WTC11 (cell line): Measurements from ENCODE around the gene UGT1A3. TPM values are rescaled to one million over a fixed set of nuclear protein-coding genes. Genes with fewer than 3 reads are reported as not detected.

Experiments
- ATAC-seq: fragments of 200-7000 bp; cut with Tn5 transposase; 2 replicates; pipeline ENCODE4 v1.10.0; 2021; ENCODE audit warnings: mild to moderate bottlenecking, moderate library complexity
- CTCF ChIA-PET: fragments of 300-600 bp; sonication (Branson Sonifier 250); formaldehyde crosslinking; loops from one replicate; lab custom pipeline; 2021; ENCODE audit warnings: antibody characterized with exemption; lab: Charles Lee
- POLR2A ChIA-PET: fragments of 350-600 bp; sonication (Branson Sonifier 250); formaldehyde crosslinking; loops from one replicate; lab custom pipeline; 2021; ENCODE audit warnings: antibody characterized with exemption; lab: Charles Lee
- DNase-seq: peaks from one replicate; pipeline ENCODE4 v3.0.0; 2021; ENCODE audit warnings: low spot score
- H3K27ac Mint-ChIP-seq: 2 replicates; pipeline ENCODE4 v1.8.0; 2021; ENCODE audit warnings: mixed read lengths
- H3K27me3 Mint-ChIP-seq: 2 replicates; pipeline ENCODE4 v1.8.0; 2021; ENCODE audit warnings: low read depth, mild to moderate bottlenecking, moderate library complexity, mixed read lengths
- H3K36me3 Mint-ChIP-seq: 2 replicates; pipeline ENCODE4 v1.8.0; 2021; ENCODE audit warnings: mixed read lengths
- H3K4me1 Mint-ChIP-seq: 2 replicates; pipeline ENCODE4 v1.8.0; 2022; ENCODE audit warnings: mixed read lengths
- H3K4me3 Mint-ChIP-seq: 2 replicates; pipeline ENCODE4 v1.8.0; 2021; ENCODE audit warnings: mild to moderate bottlenecking, moderate library complexity, mixed read lengths
- H3K9me3 Mint-ChIP-seq: 2 replicates; pipeline ENCODE4 v1.8.0; 2021; ENCODE audit warnings: mixed read lengths
- ATF1 ChIP-seq: sonication (generic); formaldehyde crosslinking; IDR thresholded peaks from 2 replicates; pipeline ENCODE4 v1.8.1; 2023; ENCODE audit warnings: mild to moderate bottlenecking, moderate library complexity, missing genetic modification reagents
- ATF2 ChIP-seq: sonication (generic); formaldehyde crosslinking; IDR thresholded peaks from 2 replicates; pipeline ENCODE4 v1.8.1; 2022; ENCODE audit warnings: low read depth, missing genetic modification reagents, borderline replicate concordance
- CBFB ChIP-seq: sonication (generic); formaldehyde crosslinking; IDR thresholded peaks from 2 replicates; pipeline ENCODE4 v1.8.1; 2022; ENCODE audit warnings: mild to moderate bottlenecking, low read depth, missing genetic modification reagents
- E2F5 ChIP-seq: sonication (generic); formaldehyde crosslinking; IDR thresholded peaks from 2 replicates; pipeline ENCODE4 v1.8.1; 2022; ENCODE audit warnings: mild to moderate bottlenecking, moderate library complexity, missing genetic modification reagents
- FOXK1 ChIP-seq: sonication (generic); formaldehyde crosslinking; IDR thresholded peaks from 2 replicates; pipeline ENCODE4 v1.8.0; 2022; ENCODE audit warnings: mild to moderate bottlenecking, moderate library complexity, missing genetic modification reagents
- FOXP1 ChIP-seq: sonication (generic); formaldehyde crosslinking; IDR thresholded peaks from 2 replicates; pipeline ENCODE4 v1.8.0; 2022; ENCODE audit warnings: missing genetic modification reagents, mild to moderate bottlenecking, moderate library complexity, borderline replicate concordance
- HMGA2 ChIP-seq: fragments of 250-450 bp; sonication (Bioruptor Pico); IDR thresholded peaks from 2 replicates; pipeline ENCODE4 v1.4.0; 2021; ENCODE audit warnings: mild to moderate bottlenecking, moderate library complexity
- KAT7 ChIP-seq: sonication (generic); formaldehyde crosslinking; IDR thresholded peaks from 2 replicates; pipeline ENCODE4 v1.8.1; 2023; ENCODE audit warnings: missing genetic modification reagents, mild to moderate bottlenecking, borderline replicate concordance
- MLX ChIP-seq: sonication (generic); formaldehyde crosslinking; IDR thresholded peaks from 2 replicates; pipeline ENCODE4 v1.8.1; 2023; ENCODE audit warnings: mild to moderate bottlenecking, missing genetic modification reagents, moderate library complexity
- NR2C2 ChIP-seq: sonication (generic); formaldehyde crosslinking; IDR thresholded peaks from 2 replicates; pipeline ENCODE4 v1.8.0; 2022; ENCODE audit warnings: mild to moderate bottlenecking, missing genetic modification reagents
- SMAD4 ChIP-seq: sonication (generic); formaldehyde crosslinking; IDR thresholded peaks from 2 replicates; pipeline ENCODE4 v1.8.0; 2022; ENCODE audit warnings: mild to moderate bottlenecking, missing genetic modification reagents
- TEAD1 ChIP-seq: sonication (generic); formaldehyde crosslinking; IDR thresholded peaks from 2 replicates; pipeline ENCODE4 v1.8.0; 2022; ENCODE audit warnings: mild to moderate bottlenecking, missing genetic modification reagents
- USF2 ChIP-seq: sonication (generic); formaldehyde crosslinking; IDR thresholded peaks from 2 replicates; pipeline ENCODE4 v1.8.1; 2023; ENCODE audit warnings: mild to moderate bottlenecking, missing genetic modification reagents, moderate library complexity
- ZBTB43 ChIP-seq: sonication (generic); formaldehyde crosslinking; IDR thresholded peaks from 2 replicates; pipeline ENCODE4 v1.8.1; 2023; ENCODE audit warnings: mild to moderate bottlenecking, missing genetic modification reagents
- ZNF232 ChIP-seq: sonication (generic); formaldehyde crosslinking; IDR thresholded peaks from 2 replicates; pipeline ENCODE4 v1.8.0; 2022; ENCODE audit warnings: mild to moderate bottlenecking, missing genetic modification reagents
- ZNF317 ChIP-seq: sonication (generic); formaldehyde crosslinking; IDR thresholded peaks from 2 replicates; pipeline ENCODE4 v1.8.1; 2023; ENCODE audit warnings: low read depth, mild to moderate bottlenecking, moderate library complexity, missing genetic modification reagents, borderline replicate concordance
- total RNA-seq: library from RNA; stranded (reverse); gene quantifications from 3 replicates; pipeline ENCODE4 v1.2.3, GENCODE V29; 2021
- TF ChIP-seq, protein P1 (sequence below): fragments of 250-450 bp; sonication (Bioruptor Pico); IDR thresholded peaks from 2 replicates; pipeline ENCODE4 v1.9.0; 2021; ENCODE audit warnings: mild to moderate bottlenecking

UGT1A3 gene
- total RNA-seq, 1 experiment from 2014 or later, result not detected

GRCh38 chr2:233822101-233822771 is 93.4 kb downstream of the UGT1A3 start:
- peaks cover 5% of the 10 kb centered on the region; the same call in 1 of the 2 replicates for H3K4me1 Mint-ChIP-seq
- no peak for DNase-seq
- CTCF ChIA-PET, result no interaction called here
- no peak for TF ChIP-seq ATF1 (CRISPR knock-in tag)
- no peak for TF ChIP-seq TEAD1 (CRISPR knock-in tag)
- TF ChIP-seq KAT7 (CRISPR knock-in tag), result no peak
- TF ChIP-seq ZNF232 (CRISPR knock-in tag), result no peak
- TF ChIP-seq NR2C2, result no peak
- TF ChIP-seq SMAD4, result no peak
- no peak for TF ChIP-seq CBFB (CRISPR knock-in tag)
- no peak for TF ChIP-seq ZNF317 (CRISPR knock-in tag)
- TF ChIP-seq ZBTB43 (CRISPR knock-in tag), result no peak
- no peak for TF ChIP-seq FOXP1 (CRISPR knock-in tag)
- TF ChIP-seq E2F5 (CRISPR knock-in tag), result no peak
- TF ChIP-seq, protein P1, sequence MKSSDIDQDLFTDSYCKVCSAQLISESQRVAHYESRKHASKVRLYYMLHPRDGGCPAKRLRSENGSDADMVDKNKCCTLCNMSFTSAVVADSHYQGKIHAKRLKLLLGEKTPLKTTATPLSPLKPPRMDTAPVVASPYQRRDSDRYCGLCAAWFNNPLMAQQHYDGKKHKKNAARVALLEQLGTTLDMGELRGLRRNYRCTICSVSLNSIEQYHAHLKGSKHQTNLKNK, result no peak
- TF ChIP-seq FOXK1, result no peak
- no peak for TF ChIP-seq MLX
- TF ChIP-seq HMGA2 (CRISPR knock-in tag), result no peak
- no peak for TF ChIP-seq ATF2 (CRISPR knock-in tag)
- no peak for TF ChIP-seq USF2 (CRISPR knock-in tag)
- TF ChIP-seq, all 79 proteins: peak for 0
- ATAC-seq, result no peak
- POLR2A ChIA-PET, result no interaction called here
- Mint-ChIP-seq H3K27me3 (no peaks in the 10 kb centered on the region), H3K36me3 (no peaks in the 10 kb centered on the region), H3K27ac (no peak overlapping the region), H3K4me3 (no peak overlapping the region), H3K9me3 (peaks cover 4% of the 10 kb centered on the region; the same call in 1 of the 2 replicates)

Other genes with a start within 250 kb of the UGT1A3 start
- gene USP40, start 162.3 kb upstream of the UGT1A3 start, total RNA-seq, result 9.7 to 13.6 TPM (median 10.3 TPM) in 3 replicates
- 0.11 to 0.13 TPM in 2 of 3 replicates, not detected in the other for gene UGT1A8, start 111.4 kb upstream of the UGT1A3 start, total RNA-seq
- 0.11 to 0.18 TPM in 2 of 3 replicates, not detected in the other for gene UGT1A10, start 92.6 kb upstream of the UGT1A3 start, total RNA-seq
- not detected in 3 replicates for gene UGT1A9, start 57.1 kb upstream of the UGT1A3 start, total RNA-seq
- gene UGT1A7, start 47.1 kb upstream of the UGT1A3 start, total RNA-seq, result not detected in 3 replicates
- 0.53 TPM in 1 of 3 replicates, not detected in the others for gene UGT1A6, start 36.2 kb upstream of the UGT1A3 start, total RNA-seq
- not detected in 3 replicates for gene UGT1A5, start 16.1 kb upstream of the UGT1A3 start, total RNA-seq
- 0.14 to 0.22 TPM in 2 of 3 replicates, not detected in the other for gene UGT1A4, start 10.3 kb upstream of the UGT1A3 start, total RNA-seq
- 0.11 TPM in 1 of 3 replicates, not detected in the others for gene UGT1A1, start 31.2 kb downstream of the UGT1A3 start, total RNA-seq
- gene MROH2A, start 49.3 kb downstream of the UGT1A3 start, total RNA-seq, result 0.16 TPM in 1 of 3 replicates, not detected in the others
- 64.2 to 83.7 TPM (median 67.5 TPM) in 3 replicates for gene HJURP, start 125.5 kb downstream of the UGT1A3 start, total RNA-seq
- gene TRPM8, start 188.3 kb downstream of the UGT1A3 start, total RNA-seq, result 0.26 TPM in 1 of 3 replicates, not detected in the others